Stimulated activated naive CD8-positive, alpha-beta T cell treated with anti-CD3 and anti-CD28 coated beads, Interleukin-15, amount 100 ng/mL, for 72 hours (primary cell): ENCODE measurements around the gene CORIN.
"Not testable (repeated sequence)": the region's sequence is repeated elsewhere in the genome, so short reads cannot be mapped to it uniquely, and the experiment has no call there.

Source experiments
- ATAC-seq: fragments of 150-1000 bp; cut with Tn5 transposase; 2 replicates; pipeline ENCODE4 v1.10.0; 2021; ENCODE audit warnings: mild to moderate bottlenecking, moderate library complexity
- DNase-seq, 2 donors: peaks; one replicate each; pipeline ENCODE4 v3.0.0; 2021 to 2022
- H3K27ac Mint-ChIP-seq, 2 donors: one replicate each; pipeline ENCODE4 v1.8.0; 2022; ENCODE audit warnings: mild to moderate bottlenecking in 2 of 2, mixed read lengths in 2 of 2, moderate library complexity in 2 of 2
- H3K27me3 Mint-ChIP-seq: one replicate; pipeline ENCODE4 v1.8.0; 2022; ENCODE audit warnings: mixed read lengths
- H3K4me1 Mint-ChIP-seq: one replicate; pipeline ENCODE4 v1.8.0; 2022; ENCODE audit warnings: mild to moderate bottlenecking, mixed read lengths
- H3K4me3 Mint-ChIP-seq, 2 donors: one replicate each; pipeline ENCODE4 v1.8.0; 2022; ENCODE audit warnings: mild to moderate bottlenecking in 2 of 2, mixed read lengths in 2 of 2, moderate library complexity in 1 of 2
- H3K9me3 Mint-ChIP-seq, 2 donors: one replicate each; pipeline ENCODE4 v1.8.0; 2022; ENCODE audit warnings: mixed read lengths in 2 of 2

The CORIN gene

GRCh38 chr4:47729131-47729680 lies 108.7 kb downstream of the CORIN start:
- ATAC-seq, result no peak
- no peak overlapping the region for H3K4me3 Mint-ChIP-seq

GRCh38 chr4:47721892-47722575 lies 115.8 kb downstream of the CORIN start:
- H3K27me3 Mint-ChIP-seq, result peaks cover 40% of the 10 kb centered on the region
- H3K4me3 Mint-ChIP-seq, result no peak overlapping the region
- H3K4me1 Mint-ChIP-seq, result no peaks in the 10 kb centered on the region
- H3K27ac Mint-ChIP-seq, result no peak overlapping the region
- no peak for DNase-seq
- no peaks in the 10 kb centered on the region for H3K9me3 Mint-ChIP-seq
- ATAC-seq, result no peak

More at GRCh38 chr4:47729131-47729680, 108.7 kb downstream of the CORIN start:
- H3K27me3 Mint-ChIP-seq, result peaks cover 29% of the 10 kb centered on the region
- H3K9me3 Mint-ChIP-seq, result no peaks in the 10 kb centered on the region
- DNase-seq, result no peak
- no peaks in the 10 kb centered on the region for H3K4me1 Mint-ChIP-seq
- no peak overlapping the region for H3K27ac Mint-ChIP-seq

- H3K27ac Mint-ChIP-seq, result no peak overlapping the region
- H3K4me1 Mint-ChIP-seq, result no peaks in the 10 kb centered on the region
- no peaks in the 10 kb centered on the region for H3K9me3 Mint-ChIP-seq
- DNase-seq (no peak), ATAC-seq (no peak)
- H3K4me3 Mint-ChIP-seq, result no peak overlapping the region
- H3K27me3 Mint-ChIP-seq, result peaks cover 41% of the 10 kb centered on the region
Measured at GRCh38 chr4:47721485-47721884, 116.4 kb downstream of the CORIN start.

GRCh38 chr4:47720787-47721186 lies 117.1 kb downstream of the CORIN start:
- H3K9me3 Mint-ChIP-seq, result no peaks in the 10 kb centered on the region
- H3K27me3 Mint-ChIP-seq, result peaks cover 37% of the 10 kb centered on the region
- ATAC-seq, result no peak
- H3K4me1 Mint-ChIP-seq, result no peaks in the 10 kb centered on the region
- DNase-seq, result no peak
- H3K4me3 Mint-ChIP-seq, result no peak overlapping the region
- no peak overlapping the region for H3K27ac Mint-ChIP-seq

GRCh38 chr4:47719576-47719975 lies 118.3 kb downstream of the CORIN start:
- DNase-seq, result no peak
- H3K4me3 Mint-ChIP-seq, result no peak overlapping the region
- H3K4me1 Mint-ChIP-seq, result no peaks in the 10 kb centered on the region
- ATAC-seq, result no peak
- no peak overlapping the region for H3K27ac Mint-ChIP-seq
- no peaks in the 10 kb centered on the region for H3K9me3 Mint-ChIP-seq
- H3K27me3 Mint-ChIP-seq, result peaks cover 35% of the 10 kb centered on the region

GRCh38 chr4:47718696-47719095 lies 119.2 kb downstream of the CORIN start:
- Mint-ChIP-seq H3K9me3 (no peaks in the 10 kb centered on the region), H3K4me1 (no peaks in the 10 kb centered on the region), H3K27ac (no peak overlapping the region), H3K27me3 (peaks cover 35% of the 10 kb centered on the region), H3K4me3 (no peak overlapping the region)
- no peak for ATAC-seq
- DNase-seq, result no peak

- DNase-seq (no peak), ATAC-seq (no peak)
- H3K27ac Mint-ChIP-seq, result no peak overlapping the region
- H3K27me3 Mint-ChIP-seq, result peaks cover 22% of the 10 kb centered on the region
- H3K4me1 Mint-ChIP-seq, result no peaks in the 10 kb centered on the region
- H3K4me3 Mint-ChIP-seq, result no peak overlapping the region
- H3K9me3 Mint-ChIP-seq, result no peaks in the 10 kb centered on the region
Measured at GRCh38 chr4:47717188-47717587, 120.7 kb downstream of the CORIN start.

- DNase-seq (no peak), ATAC-seq (no peak)
- Mint-ChIP-seq H3K4me3 (no peak overlapping the region), H3K9me3 (no peaks in the 10 kb centered on the region), H3K27me3 (peaks cover 27% of the 10 kb centered on the region), H3K27ac (no peak overlapping the region), H3K4me1 (no peaks in the 10 kb centered on the region)
Measured at GRCh38 chr4:47715716-47716416, 122.0 kb downstream of the CORIN start.

GRCh38 chr4:47714269-47714668 lies 123.6 kb downstream of the CORIN start:
- H3K4me1 Mint-ChIP-seq, result no peaks in the 10 kb centered on the region
- ATAC-seq, result no peak
- H3K27ac Mint-ChIP-seq, result no peak overlapping the region
- H3K9me3 Mint-ChIP-seq, result no peaks in the 10 kb centered on the region
- H3K4me3 Mint-ChIP-seq, result no peak overlapping the region
- no peak for DNase-seq
- H3K27me3 Mint-ChIP-seq, result peaks cover 33% of the 10 kb centered on the region

- H3K27ac Mint-ChIP-seq, result no peak overlapping the region
- H3K4me1 Mint-ChIP-seq, result no peaks in the 10 kb centered on the region
- H3K9me3 Mint-ChIP-seq, result no peaks in the 10 kb centered on the region
- no peak overlapping the region for H3K4me3 Mint-ChIP-seq
- DNase-seq (no peak), ATAC-seq (no peak)
- H3K27me3 Mint-ChIP-seq, result peaks cover 40% of the 10 kb centered on the region
Measured at GRCh38 chr4:47713129-47713834, 124.6 kb downstream of the CORIN start.

GRCh38 chr4:47711646-47712045 lies 126.2 kb downstream of the CORIN start:
- no peaks in the 10 kb centered on the region for H3K4me1 Mint-ChIP-seq
- ATAC-seq, result no peak
- no peak overlapping the region for H3K27ac Mint-ChIP-seq
- no peak overlapping the region for H3K4me3 Mint-ChIP-seq
- no peak for DNase-seq
- H3K9me3 Mint-ChIP-seq, result no peaks in the 10 kb centered on the region
- H3K27me3 Mint-ChIP-seq, result peaks cover 31% of the 10 kb centered on the region

GRCh38 chr4:47711183-47711582 lies 126.7 kb downstream of the CORIN start:
- H3K9me3 Mint-ChIP-seq, result no peaks in the 10 kb centered on the region
- H3K4me1 Mint-ChIP-seq, result no peaks in the 10 kb centered on the region
- H3K27ac Mint-ChIP-seq, result no peak overlapping the region
- DNase-seq (no peak), ATAC-seq (no peak)
- no peak overlapping the region for H3K4me3 Mint-ChIP-seq
- H3K27me3 Mint-ChIP-seq, result peaks cover 35% of the 10 kb centered on the region

GRCh38 chr4:47706352-47706751 lies 131.5 kb downstream of the CORIN start:
- H3K27me3 Mint-ChIP-seq, result peaks cover 46% of the 10 kb centered on the region
- H3K4me3 Mint-ChIP-seq, H3K27ac Mint-ChIP-seq, H3K4me1 Mint-ChIP-seq, DNase-seq, H3K9me3 Mint-ChIP-seq, ATAC-seq: not testable (repeated sequence)

GRCh38 chr4:47705326-47705981 lies 132.4 kb downstream of the CORIN start:
- no peak for ATAC-seq
- Mint-ChIP-seq H3K27me3 (peaks cover 45% of the 10 kb centered on the region), H3K27ac (no peak overlapping the region), H3K4me1 (no peaks in the 10 kb centered on the region), H3K4me3 (no peak overlapping the region), H3K9me3 (no peaks in the 10 kb centered on the region)
- no peak for DNase-seq

- Mint-ChIP-seq H3K4me1 (no peaks in the 10 kb centered on the region), H3K4me3 (no peak overlapping the region), H3K9me3 (no peaks in the 10 kb centered on the region), H3K27me3 (peaks cover 49% of the 10 kb centered on the region), H3K27ac (no peak overlapping the region)
- ATAC-seq (peak; percentile 55), DNase-seq (no peak)
Measured at GRCh38 chr4:47704693-47705325, 133.1 kb downstream of the CORIN start.
